KOPT-K1 (cell line): ENCODE data around the gene DCDC1.
"Not testable (repeated sequence)": the region's sequence is repeated elsewhere in the genome, so short reads cannot be mapped to it uniquely, and the experiment has no call there.

ENCODE experiments used
- H3K27ac ChIP-seq: fragments of 200-600 bp; sonication (generic); 2 replicates; pipeline ENCODE4 v1.5.1; 2016; ENCODE audit warnings: antibody characterized with exemption, mild to moderate bottlenecking, low read depth, low read length; ENCODE audit not compliant: poor library complexity, severe bottlenecking
- H3K36me3 ChIP-seq: fragments of 200-600 bp; sonication (generic); 2 replicates; pipeline ENCODE4 v1.5.1; 2017; ENCODE audit warnings: antibody characterized with exemption, mild to moderate bottlenecking, low read length, moderate library complexity; ENCODE audit not compliant: insufficient read depth
- H3K9me3 ChIP-seq: fragments of 200-600 bp; sonication (generic); 2 replicates; pipeline ENCODE4 v1.5.1; 2017; ENCODE audit warnings: antibody characterized with exemption, low read length, mild to moderate bottlenecking; ENCODE audit not compliant: insufficient read depth, poor library complexity, severe bottlenecking

The DCDC1 gene

DNA sequence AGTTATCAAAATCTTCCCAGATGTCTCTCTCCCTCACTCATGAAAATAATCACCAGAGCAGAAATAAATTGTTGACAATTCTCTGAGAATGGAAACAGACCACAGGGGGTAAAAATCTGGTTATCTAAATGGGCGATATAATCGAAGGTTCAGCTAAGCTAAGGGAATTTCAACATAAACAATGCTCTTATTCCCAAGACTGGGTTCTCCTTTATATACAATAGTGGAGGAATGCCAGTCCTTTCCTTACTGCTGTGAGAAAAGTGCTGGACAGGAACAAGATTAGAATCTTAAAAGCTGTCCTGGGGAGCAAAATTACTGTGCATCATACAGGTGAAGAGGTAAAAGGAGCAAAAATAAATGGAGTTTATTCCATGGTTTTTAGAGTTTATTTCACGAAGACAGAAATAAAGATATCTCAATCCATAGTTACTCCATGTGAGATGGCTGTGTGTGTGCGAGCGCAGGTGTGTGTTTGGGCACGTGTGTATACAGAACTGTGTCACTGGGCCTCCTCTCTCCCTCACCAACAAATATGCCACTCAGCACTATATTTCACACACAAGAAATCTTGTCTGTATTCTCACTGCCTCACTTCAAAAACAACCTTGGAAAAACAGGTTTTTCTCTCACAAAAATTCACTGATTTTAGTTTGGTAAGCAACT is 385.6 kb downstream of the DCDC1 start:
- no peak overlapping the region for H3K27ac ChIP-seq
- H3K36me3 ChIP-seq, result no peaks in the 10 kb centered on the region
- H3K9me3 ChIP-seq, result no peaks in the 10 kb centered on the region

DNA sequence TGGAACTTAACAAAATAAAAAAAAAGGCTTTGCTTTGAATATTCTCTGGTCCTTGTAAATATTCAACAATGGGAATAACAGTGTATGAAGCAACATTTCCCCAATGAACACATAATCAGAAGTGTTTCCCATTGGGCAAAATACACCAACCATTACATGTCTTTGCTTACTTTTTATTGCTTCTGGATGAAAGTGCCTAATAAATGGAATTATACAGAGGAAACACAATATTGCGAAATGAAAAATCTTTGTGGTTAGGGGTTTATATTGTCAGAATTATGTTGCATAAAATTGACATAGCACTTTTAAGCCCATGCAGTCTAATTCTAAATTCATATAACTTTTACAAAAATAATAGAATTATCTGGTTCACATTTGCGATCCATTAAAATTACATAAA is 386.4 kb downstream of the DCDC1 start:
- Histone ChIP-seq H3K9me3 (no peaks in the 10 kb centered on the region), H3K36me3 (no peaks in the 10 kb centered on the region), H3K27ac (no peak overlapping the region)

DNA sequence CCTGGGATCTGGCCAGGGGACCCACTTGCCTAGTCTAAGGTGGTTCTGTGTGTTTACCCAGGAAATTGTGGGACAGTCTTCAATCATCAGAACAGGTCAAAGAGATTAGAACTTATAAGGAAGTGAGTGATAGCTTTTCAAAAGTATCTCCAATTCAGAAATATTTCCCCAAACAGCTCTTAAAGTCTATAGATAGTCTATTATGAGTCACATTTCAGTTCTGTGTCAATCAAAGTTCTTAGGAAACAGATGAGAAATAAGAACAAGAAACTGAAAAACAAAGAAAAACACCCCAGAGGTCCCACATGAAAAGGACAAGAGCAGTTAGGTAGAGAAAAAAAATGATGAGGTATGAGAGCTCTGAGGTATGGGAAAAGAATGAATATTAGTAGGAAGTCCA is 402.0 kb downstream of the DCDC1 start:
- Histone ChIP-seq H3K9me3 (no peaks in the 10 kb centered on the region), H3K27ac (no peak overlapping the region), H3K36me3 (no peaks in the 10 kb centered on the region)

DNA sequence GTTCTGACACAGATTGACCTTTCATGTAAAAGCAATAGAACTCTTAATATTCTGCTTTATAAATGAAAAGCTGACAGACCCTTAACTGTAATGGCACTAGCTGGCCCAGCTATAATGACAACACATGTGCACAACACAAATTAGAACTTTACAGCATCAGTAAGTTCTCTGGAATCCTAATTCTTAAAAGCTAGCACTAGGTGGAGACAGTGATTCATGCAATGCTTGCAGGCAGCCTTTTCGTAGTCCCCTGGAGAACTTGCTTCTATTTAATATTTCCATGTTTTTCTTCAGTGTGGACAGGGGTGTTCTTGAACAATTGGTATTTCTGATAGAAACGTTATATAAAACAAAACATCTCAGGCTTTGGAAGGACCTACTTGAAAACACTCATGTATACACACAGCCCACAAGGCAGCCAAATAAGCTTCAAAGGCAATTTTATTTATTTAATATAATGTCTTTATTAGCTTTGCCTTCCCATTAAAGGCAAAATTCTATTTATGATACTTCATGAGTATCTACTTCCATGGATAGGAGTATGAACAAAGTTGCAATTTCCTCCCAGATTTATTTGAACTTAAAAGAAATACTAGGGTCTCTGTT is 409.0 kb downstream of the DCDC1 start:
- no peaks in the 10 kb centered on the region for H3K9me3 ChIP-seq

DNA sequence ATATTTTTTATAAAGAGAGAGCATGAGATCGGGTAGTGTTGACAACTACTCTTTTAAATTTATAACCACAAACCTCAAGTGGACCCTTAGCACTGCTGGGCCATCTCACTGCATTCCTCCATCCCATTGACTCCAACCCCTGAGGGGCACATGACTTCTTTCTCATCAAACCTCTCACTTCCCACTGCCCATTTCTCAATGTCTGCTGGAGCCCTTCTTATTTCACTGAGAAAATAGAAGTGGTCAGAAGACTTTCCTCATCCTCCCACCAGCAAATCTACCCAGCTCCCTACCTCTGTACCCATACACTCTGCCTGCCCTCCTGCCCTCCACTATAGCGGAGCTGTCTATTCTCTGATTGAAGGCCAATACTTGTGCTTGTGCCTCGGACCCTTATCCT is 412.8 kb downstream of the DCDC1 start:
- H3K36me3 ChIP-seq, result no peaks in the 10 kb centered on the region
- H3K27ac ChIP-seq, result no peak overlapping the region
- no peaks in the 10 kb centered on the region for H3K9me3 ChIP-seq

More for the DNA sequence above, 409.0 kb downstream of the DCDC1 start:
- Histone ChIP-seq H3K36me3 (no peaks in the 10 kb centered on the region), H3K27ac (no peak overlapping the region)

DNA sequence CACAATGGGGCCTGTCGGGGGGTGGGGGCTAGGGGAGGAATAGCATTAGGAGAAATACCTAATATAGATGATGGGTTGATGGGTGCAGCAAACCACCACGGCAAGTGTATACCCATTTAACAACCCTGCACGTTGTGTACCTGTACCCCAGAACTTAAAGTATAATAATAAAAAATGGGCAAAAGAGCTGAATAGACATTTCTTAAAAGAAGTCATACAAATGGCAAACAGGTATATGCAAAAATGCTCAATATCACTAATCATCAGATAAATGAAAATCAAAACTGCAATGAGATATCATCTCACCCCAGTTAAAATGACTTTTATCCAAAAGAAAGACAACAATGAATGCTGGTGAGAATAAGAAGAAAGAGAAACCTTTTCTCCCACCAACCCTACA is 419.7 kb downstream of the DCDC1 start:
- no peaks in the 10 kb centered on the region for H3K36me3 ChIP-seq
- H3K27ac ChIP-seq, result no peak overlapping the region
- no peaks in the 10 kb centered on the region for H3K9me3 ChIP-seq

DNA sequence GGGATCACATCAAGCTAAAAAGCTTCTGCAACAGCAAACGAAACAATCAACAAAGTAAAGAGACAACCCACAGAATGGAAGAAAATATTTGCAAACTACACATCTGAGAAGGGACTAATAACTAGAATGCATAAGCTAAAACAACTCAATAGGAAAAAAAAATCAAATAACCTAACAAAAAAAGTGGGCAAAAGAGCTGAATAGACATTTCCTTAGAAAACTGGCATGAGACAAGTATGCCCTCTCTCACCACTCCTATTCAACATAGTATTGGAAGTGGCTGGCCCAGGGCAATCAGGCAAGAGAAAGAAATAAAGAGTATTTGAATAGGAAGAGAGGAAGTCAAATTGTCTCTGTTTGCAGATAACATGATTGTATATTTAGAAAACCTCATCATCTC is 421.8 kb downstream of the DCDC1 start:
- not testable (repeated sequence) for H3K9me3 ChIP-seq, H3K27ac ChIP-seq, H3K36me3 ChIP-seq

DNA sequence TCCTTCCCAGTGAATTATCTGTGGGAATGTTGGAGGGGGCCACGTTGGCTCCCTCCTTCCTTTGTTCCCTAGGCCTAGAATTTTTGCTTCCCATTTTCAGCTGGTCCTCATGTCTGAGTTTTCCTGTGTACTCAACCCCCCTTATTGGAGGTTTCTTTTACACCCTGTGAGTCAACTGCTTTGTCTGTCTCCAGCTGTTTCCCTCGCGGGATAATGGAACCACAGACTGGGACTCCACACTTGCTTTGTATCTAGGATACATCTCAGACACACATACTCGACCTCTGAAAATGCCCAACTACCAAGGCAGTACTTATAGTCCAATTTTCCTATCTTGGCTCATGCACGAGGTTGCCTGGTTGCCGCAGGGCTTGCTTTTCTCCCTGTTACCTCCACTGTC is 430.7 kb downstream of the DCDC1 start:
- H3K27ac ChIP-seq, result no peak overlapping the region
- H3K36me3 ChIP-seq, result no peaks in the 10 kb centered on the region
- peaks cover 4% of the 10 kb centered on the region for H3K9me3 ChIP-seq

DNA sequence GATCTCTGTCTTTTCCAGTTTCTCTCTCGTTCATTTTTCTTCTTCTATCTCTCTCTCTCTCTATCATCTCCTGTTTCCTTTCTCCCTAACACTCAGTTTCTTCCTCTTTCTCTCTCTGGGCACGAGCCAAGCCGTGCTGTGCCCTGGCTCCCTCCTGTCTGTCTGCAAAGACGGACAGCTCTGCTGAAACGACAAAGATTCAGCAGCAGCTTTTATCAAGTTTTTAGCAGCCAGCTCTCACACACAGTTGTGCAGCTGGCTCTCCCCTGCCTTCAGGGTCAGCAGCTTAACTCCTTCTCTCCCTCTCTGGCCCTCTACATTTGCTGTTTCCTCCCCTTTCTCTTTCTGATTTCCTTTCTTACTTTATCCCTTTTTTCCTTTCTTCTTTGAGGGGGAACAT is 431.4 kb downstream of the DCDC1 start:
- H3K9me3 ChIP-seq, result peaks cover 4% of the 10 kb centered on the region
- no peak overlapping the region for H3K27ac ChIP-seq
- no peaks in the 10 kb centered on the region for H3K36me3 ChIP-seq

DNA sequence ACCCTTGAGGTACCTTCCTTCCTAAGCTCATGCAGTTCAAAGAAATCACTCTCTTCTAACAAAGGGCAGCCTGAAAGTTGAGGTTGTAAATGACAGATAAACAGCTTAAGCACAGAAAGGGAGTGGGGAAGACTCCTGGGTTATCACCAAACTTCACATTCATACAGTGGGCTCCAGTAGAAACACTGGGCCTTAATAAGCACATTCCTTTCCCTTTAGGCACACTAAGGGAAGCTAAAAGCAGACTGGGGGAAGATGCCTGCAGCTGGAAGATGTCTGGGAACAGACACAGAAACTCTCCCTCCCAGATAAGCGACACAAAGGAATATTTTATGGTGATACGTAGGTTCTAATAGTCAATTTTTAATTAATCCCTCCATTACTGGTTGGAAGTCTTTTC is 433.0 kb downstream of the DCDC1 start:
- no peak overlapping the region for H3K27ac ChIP-seq
- peaks cover 4% of the 10 kb centered on the region for H3K9me3 ChIP-seq
- H3K36me3 ChIP-seq, result no peaks in the 10 kb centered on the region

DNA sequence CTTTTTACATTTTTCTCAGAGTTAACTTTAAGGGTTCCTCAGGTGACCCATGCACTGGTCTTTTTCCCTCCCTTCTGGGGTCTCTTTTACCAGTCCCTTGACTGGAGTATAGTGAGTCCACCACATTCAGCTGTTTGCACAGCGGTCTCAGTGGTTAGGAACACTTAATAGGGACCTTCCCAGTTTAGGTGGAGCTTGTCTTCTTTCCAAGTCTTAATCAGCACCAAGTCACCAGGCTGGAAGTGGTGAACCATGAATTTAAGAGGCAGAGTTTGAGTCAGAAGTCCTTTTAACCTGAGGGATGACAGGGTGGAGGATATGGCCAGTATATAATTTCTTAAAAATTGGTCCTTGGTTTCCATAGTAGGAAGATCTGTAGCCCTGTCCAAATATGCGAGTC is 433.7 kb downstream of the DCDC1 start:
- peaks cover 4% of the 10 kb centered on the region for H3K9me3 ChIP-seq
- H3K27ac ChIP-seq, result no peak overlapping the region
- no peaks in the 10 kb centered on the region for H3K36me3 ChIP-seq

DNA sequence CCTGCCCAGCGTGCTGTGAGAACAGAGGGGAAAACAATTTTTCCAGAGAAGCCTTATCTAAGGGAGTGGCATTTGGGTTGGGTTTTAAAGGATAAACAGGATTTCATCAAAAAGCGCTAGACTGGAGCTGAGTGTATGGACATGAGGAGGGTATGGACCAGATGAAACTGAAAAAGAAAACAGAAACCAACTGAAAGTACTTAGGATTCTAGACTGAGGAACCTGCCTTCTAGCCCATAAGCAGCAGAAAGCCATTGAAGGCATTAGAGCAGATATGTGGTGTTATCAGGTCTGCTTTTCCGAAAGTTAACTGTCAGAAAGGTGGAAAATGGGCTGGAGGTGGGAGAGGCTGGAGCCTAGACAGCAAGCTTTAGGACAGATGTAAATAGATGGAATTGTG is 443.4 kb downstream of the DCDC1 start:
- Histone ChIP-seq H3K27ac (no peak overlapping the region), H3K9me3 (no peaks in the 10 kb centered on the region), H3K36me3 (no peaks in the 10 kb centered on the region)

DNA sequence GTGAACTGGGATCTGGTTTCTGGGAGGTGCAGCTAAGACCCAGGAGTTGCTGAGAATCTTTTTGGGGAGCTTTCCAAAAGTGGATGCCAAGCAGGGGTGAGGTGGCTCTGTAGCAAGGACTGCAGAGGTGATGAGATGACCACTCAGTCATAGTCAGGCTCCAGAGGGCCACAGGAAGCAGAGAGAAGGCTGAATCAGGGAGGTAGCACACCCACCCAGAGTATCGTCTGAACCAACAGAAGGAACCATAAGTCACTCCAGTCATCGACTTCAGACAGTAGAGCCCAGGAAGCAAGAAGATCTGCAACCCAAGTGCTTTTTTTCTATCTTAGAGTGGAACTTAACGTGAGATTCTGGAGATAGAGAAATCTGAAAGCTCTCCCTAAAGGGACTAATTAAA is 447.7 kb downstream of the DCDC1 start:
- H3K36me3 ChIP-seq, result no peaks in the 10 kb centered on the region
- no peaks in the 10 kb centered on the region for H3K9me3 ChIP-seq
- no peak overlapping the region for H3K27ac ChIP-seq

DNA sequence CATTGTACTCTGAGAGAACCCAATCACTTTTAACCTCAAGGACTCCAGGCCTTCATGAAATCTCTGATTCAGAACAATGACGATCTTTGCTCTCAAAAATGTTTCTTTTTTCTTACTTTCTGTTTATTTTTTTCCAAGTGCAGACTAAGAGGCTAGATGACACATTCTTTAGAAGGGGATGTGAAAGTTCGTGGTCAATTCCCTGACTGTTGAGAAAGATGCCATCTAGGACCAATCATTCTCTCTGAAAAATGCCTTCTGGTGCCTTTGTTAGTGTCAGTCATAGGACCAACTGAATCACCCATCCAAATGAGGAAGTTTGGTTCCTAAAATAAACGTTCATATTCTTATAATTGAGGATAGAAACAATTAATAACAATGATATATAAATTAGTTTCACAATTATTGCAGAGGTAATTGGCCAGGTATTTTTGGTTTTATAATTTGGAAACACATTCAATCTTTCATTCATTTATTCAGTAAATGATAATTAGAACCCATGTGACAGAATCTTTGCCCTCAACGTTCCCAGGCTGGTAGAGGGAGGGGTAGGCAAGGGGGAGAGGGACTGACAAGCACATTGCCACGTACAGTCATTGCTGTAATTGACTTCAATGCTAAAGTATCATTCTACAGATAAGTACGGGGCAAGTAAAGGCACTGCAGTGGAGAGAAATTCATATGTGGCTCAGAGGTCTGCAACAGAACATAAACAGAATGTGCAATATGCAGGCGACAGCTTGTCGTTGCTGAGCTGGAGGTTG is 450.0 kb downstream of the DCDC1 start:
- Histone ChIP-seq H3K36me3 (no peaks in the 10 kb centered on the region), H3K9me3 (no peaks in the 10 kb centered on the region), H3K27ac (no peak overlapping the region)

DNA sequence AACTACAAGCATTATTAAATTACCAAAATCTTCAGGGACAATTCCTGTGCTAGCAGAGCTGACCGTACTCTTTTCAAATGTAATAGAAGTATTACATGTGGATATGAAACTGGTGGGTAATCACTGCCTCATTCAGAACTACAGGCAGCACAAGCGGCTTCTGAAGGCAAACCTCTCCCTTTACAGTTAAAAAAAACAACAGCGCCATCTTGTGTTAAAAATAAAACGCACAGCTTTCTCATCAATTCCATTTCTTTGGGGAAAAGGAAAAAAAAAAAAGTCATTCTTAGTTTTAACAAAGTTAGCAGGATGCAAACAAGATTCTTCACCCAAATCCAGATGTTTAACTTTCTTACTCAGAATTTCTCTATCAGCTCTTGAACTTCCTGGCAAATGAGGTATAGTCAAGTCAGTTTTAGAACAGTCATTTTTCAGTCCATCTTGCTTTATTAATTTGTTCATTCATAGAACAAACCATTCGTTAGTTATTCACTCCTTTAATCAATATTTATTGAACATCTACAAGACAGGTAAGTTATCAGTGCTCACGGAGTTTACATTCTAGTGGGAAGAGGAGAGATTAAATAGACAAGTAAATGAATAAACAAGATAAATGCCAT is 451.6 kb downstream of the DCDC1 start:
- Histone ChIP-seq H3K36me3 (no peaks in the 10 kb centered on the region), H3K27ac (no peak overlapping the region), H3K9me3 (no peaks in the 10 kb centered on the region)
